ENCODE data around the gene INVS. TPM values are rescaled to one million over a fixed set of nuclear protein-coding genes. Genes with fewer than 3 reads are reported as not detected.
"Not testable (repeated sequence)": the region's sequence is repeated elsewhere in the genome, so short reads cannot be mapped to it uniquely, and the experiment has no call there.

INVS gene
- total and polyA plus RNA-seq, 2 of the 4 experiments (the other 2 are of a cell fraction), result 9.2 to 33.5 TPM

DNA sequence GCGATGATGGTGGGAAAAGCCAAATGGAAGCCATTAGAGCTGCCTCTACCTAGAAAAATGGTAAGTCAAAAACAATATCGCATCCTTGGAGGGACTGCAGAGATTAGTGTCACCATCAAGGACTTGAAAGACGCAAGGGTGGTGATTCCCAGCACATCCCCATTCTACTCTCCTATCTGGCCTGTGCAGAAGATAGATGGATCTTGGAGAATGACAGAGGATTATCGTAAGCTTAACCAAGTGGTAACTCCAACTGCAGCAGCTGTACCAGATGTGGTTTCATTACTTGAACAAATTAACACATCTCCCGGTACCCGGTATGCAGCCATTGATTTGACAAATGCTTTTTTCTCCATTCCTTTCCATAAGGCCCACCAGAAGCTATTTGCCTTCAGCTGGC, 24.1 kb upstream of the INVS start:
- H3K4me3 ChIP-seq (ENCODE audit: insufficient read depth, low read depth, low read length), result no peak overlapping the region
- 0 out of 2 replicates have a peak, but pooled peaks cover 3% of the 10 kb centered on the region for H3K9me1 ChIP-seq (ENCODE audit: insufficient read depth, low read length)
- no peak overlapping the region for H3K27ac ChIP-seq (ENCODE audit: insufficient read depth, low read length)
- no peak overlapping the region for H3K4me2 ChIP-seq (ENCODE audit: low read depth, low read length)
- no peaks in the 10 kb centered on the region for H3K27me3 ChIP-seq (ENCODE audit: control insufficient read depth, insufficient read depth, low read length)
- H2AK5ac ChIP-seq (ENCODE audit: low read depth, low read length), result no peak overlapping the region
- intact Hi-C loops (cut with micrococcal nuclease), result no loop called here
- no peak overlapping the region for H3K18ac ChIP-seq (ENCODE audit: low read depth, low read length)
- TF ChIP-seq NFE2L2 (IDR thresholded peaks at IDR 0.05; ENCODE audit: low read depth, low read length) (no peak), SMC3 (IDR thresholded peaks at IDR 0.05; ENCODE audit: low read depth, low read length) (no peak), MAFK (IDR thresholded peaks at IDR 0.05; ENCODE audit: low read depth, low read length) (no peak), FOS (IDR thresholded peaks at IDR 0.05; ENCODE audit: low read depth, low read length) (no peak)
- TF ChIP-seq, protein P1, sequence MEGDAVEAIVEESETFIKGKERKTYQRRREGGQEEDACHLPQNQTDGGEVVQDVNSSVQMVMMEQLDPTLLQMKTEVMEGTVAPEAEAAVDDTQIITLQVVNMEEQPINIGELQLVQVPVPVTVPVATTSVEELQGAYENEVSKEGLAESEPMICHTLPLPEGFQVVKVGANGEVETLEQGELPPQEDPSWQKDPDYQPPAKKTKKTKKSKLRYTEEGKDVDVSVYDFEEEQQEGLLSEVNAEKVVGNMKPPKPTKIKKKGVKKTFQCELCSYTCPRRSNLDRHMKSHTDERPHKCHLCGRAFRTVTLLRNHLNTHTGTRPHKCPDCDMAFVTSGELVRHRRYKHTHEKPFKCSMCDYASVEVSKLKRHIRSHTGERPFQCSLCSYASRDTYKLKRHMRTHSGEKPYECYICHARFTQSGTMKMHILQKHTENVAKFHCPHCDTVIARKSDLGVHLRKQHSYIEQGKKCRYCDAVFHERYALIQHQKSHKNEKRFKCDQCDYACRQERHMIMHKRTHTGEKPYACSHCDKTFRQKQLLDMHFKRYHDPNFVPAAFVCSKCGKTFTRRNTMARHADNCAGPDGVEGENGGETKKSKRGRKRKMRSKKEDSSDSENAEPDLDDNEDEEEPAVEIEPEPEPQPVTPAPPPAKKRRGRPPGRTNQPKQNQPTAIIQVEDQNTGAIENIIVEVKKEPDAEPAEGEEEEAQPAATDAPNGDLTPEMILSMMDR (conservative IDR thresholded peaks at IDR 0.05; ENCODE audit: low read depth, low read length), result no peak
- no peak overlapping the region for H3K23ac ChIP-seq (ENCODE audit: low read depth, low read length)
- peaks cover 45% of the 10 kb centered on the region for H4K20me1 ChIP-seq (ENCODE audit: insufficient read depth, low read length)
- no peak overlapping the region for H2BK20ac ChIP-seq (ENCODE audit: low read depth, low read length)
- ChIA-PET POLR2A (ENCODE audit: unreplicated experiment) (no interaction called here), CTCF (no interaction called here)
- no peak overlapping the region for H2BK15ac ChIP-seq (ENCODE audit: low read depth, low read length)
- in situ Hi-C loops (cut with MboI; ENCODE audit: low sequenced_read_pairs), result no loop called here
- no peak overlapping the region for H2BK5ac ChIP-seq (ENCODE audit: low read depth, low read length, poor library complexity, severe bottlenecking)
- ATAC-seq (ENCODE audit: low read depth), result no peak
- H3K36me3 ChIP-seq (ENCODE audit: control insufficient read depth, insufficient read depth, low read length), result no peaks in the 10 kb centered on the region
- no peak for DNase-seq
- no peak overlapping the region for H3K4ac ChIP-seq (ENCODE audit: low read depth, low read length)
- H3K56ac ChIP-seq (ENCODE audit: extremely low read depth, insufficient read depth, low read length), result no peak overlapping the region
- dilution Hi-C loops (cut with HindIII; ENCODE audit: low sequenced_read_pairs, unreplicated experiment), result no loop called here
- no peak overlapping the region for H4K5ac ChIP-seq (ENCODE audit: low read depth, low read length)
- peaks cover 4% of the 10 kb centered on the region for H3K4me1 ChIP-seq (ENCODE audit: control insufficient read depth, insufficient read depth, low read length)
- no peak overlapping the region for H3K14ac ChIP-seq (replicated peaks; ENCODE audit: low read depth, low read length)
- H3K9ac ChIP-seq (ENCODE audit: low read depth, low read length), result no peak overlapping the region
- BruUV-seq (replicated peaks), result no TSS peak
- peaks cover 38 to 64% of the 10 kb centered on the region in 2 experiments for H3K79me1 ChIP-seq (ENCODE audit: low read depth in 1 of 2, low read length in 2 of 2)
- no peak overlapping the region for H2AK9ac ChIP-seq (replicated peaks; ENCODE audit: low read depth, low read length, poor library complexity)
- no peak overlapping the region for H2BK120ac ChIP-seq (ENCODE audit: low read depth, low read length)
- H4K8ac ChIP-seq (ENCODE audit: low read depth in 2 of 2, low read length in 2 of 2), result no peak overlapping the region
- H3K9me3 ChIP-seq (ENCODE audit: control insufficient read depth, insufficient read depth, low read length), result no peaks in the 10 kb centered on the region
- no peak overlapping the region for H4K91ac ChIP-seq (ENCODE audit: insufficient read depth, low read depth, low read length)
- H2AFZ ChIP-seq (replicated peaks; ENCODE audit: low read length, poor library complexity), result no peak overlapping the region
- WGBS, 2 experiments (ENCODE audit: extremely low coverage in 2 of 2, insufficient read length in 1 of 2), result 100% methylated on average over 2 of the region's 6 CpGs; no CpG with 5 or more reads in 1 of the 2 experiments

- H3K18ac ChIP-seq (ENCODE audit: low read depth, low read length); CTCF ChIA-PET; H4K91ac ChIP-seq (ENCODE audit: insufficient read depth, low read depth, low read length); H3K4ac ChIP-seq (ENCODE audit: low read depth, low read length); H2AFZ ChIP-seq (replicated peaks; ENCODE audit: low read length, poor library complexity); H4K8ac ChIP-seq (ENCODE audit: low read depth in 2 of 2, low read length in 2 of 2); H3K27ac ChIP-seq (ENCODE audit: insufficient read depth, low read length); H2AK9ac ChIP-seq (replicated peaks; ENCODE audit: low read depth, low read length, poor library complexity); H3K36me3 ChIP-seq (ENCODE audit: control insufficient read depth, insufficient read depth, low read length); H2AK5ac ChIP-seq (ENCODE audit: low read depth, low read length); H4K5ac ChIP-seq (ENCODE audit: low read depth, low read length); H3K9me3 ChIP-seq (ENCODE audit: control insufficient read depth, insufficient read depth, low read length); H3K4me3 ChIP-seq (ENCODE audit: insufficient read depth, low read depth, low read length); H3K23ac ChIP-seq (ENCODE audit: low read depth, low read length); H3K9me1 ChIP-seq (ENCODE audit: insufficient read depth, low read length); H3K4me1 ChIP-seq (ENCODE audit: control insufficient read depth, insufficient read depth, low read length); ATAC-seq (ENCODE audit: low read depth); H2BK15ac ChIP-seq (ENCODE audit: low read depth, low read length); BruUV-seq (replicated peaks); H2BK20ac ChIP-seq (ENCODE audit: low read depth, low read length); H2BK5ac ChIP-seq (ENCODE audit: low read depth, low read length, poor library complexity, severe bottlenecking); H3K14ac ChIP-seq (replicated peaks; ENCODE audit: low read depth, low read length); dilution Hi-C loops (cut with HindIII; ENCODE audit: low sequenced_read_pairs, unreplicated experiment); H3K9ac ChIP-seq (ENCODE audit: low read depth, low read length); DNase-seq; POLR2A ChIA-PET (ENCODE audit: unreplicated experiment); intact Hi-C loops (cut with micrococcal nuclease); H3K27me3 ChIP-seq (ENCODE audit: control insufficient read depth, insufficient read depth, low read length); in situ Hi-C loops (cut with MboI; ENCODE audit: low sequenced_read_pairs); H2BK120ac ChIP-seq (ENCODE audit: low read depth, low read length); H3K4me2 ChIP-seq (ENCODE audit: low read depth, low read length); H3K56ac ChIP-seq (ENCODE audit: extremely low read depth, insufficient read depth, low read length): not testable (repeated sequence)
- Histone ChIP-seq H4K20me1 (ENCODE audit: insufficient read depth, low read length) (peaks cover 55% of the 10 kb centered on the region), H3K79me1 (ENCODE audit: low read depth in 1 of 2, low read length in 2 of 2) (peaks cover 43 to 60% of the 10 kb centered on the region in 2 experiments)
- WGBS, 2 experiments (ENCODE audit: extremely low coverage in 2 of 2, insufficient read length in 1 of 2), result no CpG with 5 or more reads among the region's 4 CpGs
Measured at GRCh38 chr9:100076256-100076655, 22.8 kb upstream of the INVS start.
